GM18505 (cell line): Measurements from ENCODE around the gene ERC2.

Experiments used
- ATAC-seq: cut with Tn5 transposase; IDR thresholded peaks from one replicate; pipeline ENCODE4 v1.9.1; 2021; ENCODE audit not compliant: unreplicated experiment
- POLR2A ChIP-seq: IDR thresholded peaks from 4 replicates; pipeline ENCODE4 v1.6.1; 2011; ENCODE audit warnings: borderline replicate concordance; ENCODE audit not compliant: insufficient read depth, insufficient read length; ENCODE audit errors: extremely low read depth

ERC2 gene

GRCh38 chr3:55623786-55624185, 844.5 kb downstream of the ERC2 start:
- no peak for ATAC-seq

GRCh38 chr3:55622733-55623132, 845.5 kb downstream of the ERC2 start:
- no peak for TF ChIP-seq POLR2A
- no peak for ATAC-seq

More at GRCh38 chr3:55623786-55624185, 844.5 kb downstream of the ERC2 start:
- no peak for TF ChIP-seq POLR2A

- ATAC-seq: no peak
- TF ChIP-seq POLR2A: no peak
These were observed 846.2 kb downstream of the ERC2 start for GRCh38 chr3:55622116-55622515.

GRCh38 chr3:55621648-55622047, 846.6 kb downstream of the ERC2 start:
- no peak for ATAC-seq
- TF ChIP-seq POLR2A: no peak

- no peak for ATAC-seq
- TF ChIP-seq POLR2A: no peak
These were observed 847.2 kb downstream of the ERC2 start for GRCh38 chr3:55621026-55621422.

GRCh38 chr3:55620351-55621025, 847.8 kb downstream of the ERC2 start:
- no peak for TF ChIP-seq POLR2A
- no peak for ATAC-seq

GRCh38 chr3:55619046-55619808, 849.0 kb downstream of the ERC2 start:
- no peak for TF ChIP-seq POLR2A
- no peak for ATAC-seq

- ATAC-seq: no peak
- TF ChIP-seq POLR2A: no peak
These were observed 850.9 kb downstream of the ERC2 start for GRCh38 chr3:55617385-55617784.

GRCh38 chr3:55616803-55617202, 851.5 kb downstream of the ERC2 start:
- no peak for ATAC-seq
- TF ChIP-seq POLR2A: no peak

GRCh38 chr3:55615694-55616295, 852.5 kb downstream of the ERC2 start:
- no peak for TF ChIP-seq POLR2A
- no peak for ATAC-seq

- TF ChIP-seq POLR2A: no peak
These were observed 853.1 kb downstream of the ERC2 start for GRCh38 chr3:55615039-55615693.

GRCh38 chr3:55611121-55611520, 857.1 kb downstream of the ERC2 start:
- ATAC-seq: no peak
- no peak for TF ChIP-seq POLR2A

More at GRCh38 chr3:55615039-55615693, 853.1 kb downstream of the ERC2 start:
- ATAC-seq: no peak

- TF ChIP-seq POLR2A: no peak
- ATAC-seq: no peak
These were observed 858.9 kb downstream of the ERC2 start for GRCh38 chr3:55609230-55609827.

GRCh38 chr3:55608301-55608937, 859.8 kb downstream of the ERC2 start:
- TF ChIP-seq POLR2A: no peak
- no peak for ATAC-seq
